HCT116 (cell line): ENCODE measurements around the gene SHISA3. TPM values are rescaled to one million over a fixed set of nuclear protein-coding genes. Genes with fewer than 3 reads are reported as not detected.

ENCODE experiments used
- ATAC-seq: fragments of 200-7000 bp; cut with Tn5 transposase; 2 replicates; pipeline ENCODE4 v1.9.1; 2020; ENCODE audit warnings: mild to moderate bottlenecking, moderate library complexity
- BruUV-seq: library from RNA; stranded (reverse); fragments of 400-500 nt; replicated peaks from 2 replicates; lab custom pipeline; 2021; lab: Mats Ljungman, UMichigan
- CTCF ChIA-PET: fragments of 300-600 bp; sonication (Branson Sonifier 250); formaldehyde crosslinking; loops from one replicate; lab custom pipeline; 2021; ENCODE audit warnings: antibody characterized with exemption; lab: Charles Lee
- POLR2A ChIA-PET: fragments of 300-600, 350-600 bp; sonication (Branson Sonifier 250); formaldehyde crosslinking; loops from one replicate; lab custom pipeline; 2021; ENCODE audit warnings: antibody characterized with exemption; lab: Charles Lee
- RAD21 ChIA-PET, 2 experiments: fragments of 300-600 bp; sonication (Branson Sonifier 250); formaldehyde crosslinking; loops; one replicate each; lab custom pipeline; 2023; ENCODE audit warnings: low total read pairs in 2 of 2; ENCODE audit not compliant: uncharacterized antibody in 2 of 2, unreplicated experiment in 2 of 2, low non-redundant PET in 1 of 2; lab: Charles Lee
- DNase-seq: peaks from one replicate; pipeline ENCODE4 v3.0.0-alpha.2; 2010; ENCODE audit warnings: low read depth, low spot score
- H2AFZ ChIP-seq: fragments of 200-600 bp; shearing (Covaris generic), sonication (generic); 2 replicates; pipeline ENCODE4 v1.6.1; 2017; ENCODE audit warnings: low read depth, mixed run types, mixed read lengths, antibody characterized with exemption, low read length; ENCODE audit not compliant: poor library complexity, severe bottlenecking
- H3K27ac ChIP-seq: 2 replicates; pipeline ENCODE4 v1.5.1; 2012; ENCODE audit warnings: low read depth, low read length
- H3K27me3 ChIP-seq: fragments of 200-600 bp; sonication (generic); 2 replicates; pipeline ENCODE4 v1.6.1; 2016; ENCODE audit warnings: mixed run types, low read length, mixed read lengths; ENCODE audit not compliant: insufficient read depth
- H3K36me3 ChIP-seq, 2 experiments: fragments of 200-500 bp in 1 of 2; fragments of 200-600 bp in 1 of 2; sonication (Bioruptor generic) in 1 of 2; sonication (generic) in 1 of 2; 2 replicates each; pipeline versions ENCODE4 v1.5.1 to v1.6.1; 2014 to 2016; ENCODE audit warnings: low read length in 2 of 2, inconsistent platforms in 1 of 2, mixed read lengths in 1 of 2, mixed run types in 1 of 2; ENCODE audit not compliant: insufficient read depth in 2 of 2, control insufficient read depth in 1 of 2
- H3K4me1 ChIP-seq, 2 experiments: fragments of 200-600 bp in 1 of 2; sonication (generic) in 1 of 2; 2 replicates each; pipeline versions ENCODE4 v1.5.1 to v1.6.1; 2012 to 2017; ENCODE audit warnings: low read length in 2 of 2, inconsistent platforms in 1 of 2, mild to moderate bottlenecking in 1 of 2, mixed read lengths in 1 of 2, mixed run types in 1 of 2, moderate library complexity in 1 of 2; ENCODE audit not compliant: insufficient read depth in 2 of 2, control insufficient read depth in 1 of 2
- H3K4me2 ChIP-seq: fragments of 200-600 bp; sonication (generic); 2 replicates; pipeline ENCODE4 v1.6.1; 2017; ENCODE audit warnings: mixed run types, low read length, mixed read lengths
- H3K4me3 ChIP-seq, 2 experiments: fragments of 200-600 bp in 1 of 2; sonication (generic) in 1 of 2; replicated peaks in 1 of 2; 2 replicates each; pipeline ENCODE4 v1.5.1; 2011 to 2016; ENCODE audit warnings: low read length in 2 of 2, control low read depth in 1 of 2, low read depth in 1 of 2, mild to moderate bottlenecking in 1 of 2, mixed read lengths in 1 of 2, mixed run types in 1 of 2
- H3K79me2 ChIP-seq: fragments of 200-600 bp; sonication (generic); 2 replicates; pipeline ENCODE4 v1.6.1; 2017; ENCODE audit warnings: mild to moderate bottlenecking, mixed run types, low read length, moderate library complexity, mixed read lengths; ENCODE audit not compliant: insufficient read depth
- H3K9ac ChIP-seq: fragments of 200-600 bp; sonication (generic); 2 replicates; pipeline ENCODE4 v1.6.1; 2016; ENCODE audit warnings: low read length, mixed read lengths
- H3K9me2 ChIP-seq: fragments of 200-600 bp; sonication (generic), shearing (Covaris generic); 2 replicates; pipeline ENCODE4 v1.6.1; 2017; ENCODE audit warnings: mixed run types, mild to moderate bottlenecking, moderate library complexity; ENCODE audit not compliant: insufficient read depth
- H3K9me3 ChIP-seq, 2 experiments: fragments of 200-500 bp in 1 of 2; fragments of 200-600 bp in 1 of 2; sonication (Bioruptor generic) in 1 of 2; sonication (generic) in 1 of 2; 2 replicates each; pipeline ENCODE4 v1.6.1; 2014 to 2017; ENCODE audit warnings: low read length in 2 of 2, mixed read lengths in 2 of 2, inconsistent platforms in 1 of 2, low read depth in 1 of 2, mild to moderate bottlenecking in 1 of 2, mixed run types in 1 of 2, moderate library complexity in 1 of 2; ENCODE audit not compliant: control insufficient read depth in 1 of 2, insufficient read depth in 1 of 2
- H4K20me1 ChIP-seq: fragments of 200-600 bp; sonication (generic), shearing (Covaris generic); 2 replicates; pipeline ENCODE4 v1.6.1; 2017; ENCODE audit warnings: mixed run types, mild to moderate bottlenecking, moderate library complexity; ENCODE audit not compliant: insufficient read depth
- RAD21 ChIP-seq: IDR thresholded peaks from 2 replicates; pipeline ENCODE4 v1.6.1; 2012; ENCODE audit warnings: low read depth, mild to moderate bottlenecking
- SIN3A ChIP-seq: IDR thresholded peaks from 2 replicates; pipeline ENCODE4 v1.6.1; 2012; ENCODE audit warnings: low read depth
- ZBTB33 ChIP-seq: IDR thresholded peaks from 2 replicates; pipeline ENCODE4 v1.6.1; 2011; ENCODE audit warnings: mild to moderate bottlenecking, low read length, moderate library complexity; ENCODE audit not compliant: insufficient replicate concordance; ENCODE audit errors: extremely low read depth
- intact Hi-C: fragments of 100-400 bp; cut with micrococcal nuclease; formaldehyde crosslinking; loops from 2 replicates; pipeline ENCODE4 v1.10.0; 2022
- total RNA-seq: library from RNA; stranded (reverse); gene quantifications from one replicate; pipeline ENCODE4 v1.2.1, GENCODE V29; 2021; ENCODE audit not compliant: unreplicated experiment
- TF ChIP-seq, protein P1 (sequence below), 3 experiments: fragments of 200-600 bp in 1 of 3; sonication (generic) in 1 of 3; IDR thresholded peaks in 2 of 3; conservative IDR thresholded peaks in 1 of 3; 2 replicates each; pipeline ENCODE4 v1.5.1; 2012 to 2017; ENCODE audit warnings: low read depth in 2 of 3, low read length in 2 of 3, antibody characterized with exemption in 1 of 3, borderline replicate concordance in 1 of 3, control low read depth in 1 of 3, mild to moderate bottlenecking in 1 of 3, mixed read lengths in 1 of 3, mixed run types in 1 of 3, moderate library complexity in 1 of 3; ENCODE audit not compliant: insufficient read depth in 1 of 3

Gene SHISA3
- total RNA-seq, 1 experiment from 2014 or later, result not detected

- Histone ChIP-seq H3K4me2 (no peak overlapping the region), H3K9me2 (no peaks in the 10 kb centered on the region), H3K4me1 (no peaks in the 10 kb centered on the region), H3K36me3 (no peaks in the 10 kb centered on the region), H3K4me3 (no peak overlapping the region), H4K20me1 (no peaks in the 10 kb centered on the region), H3K79me2 (no peaks in the 10 kb centered on the region), H2AFZ (no peak overlapping the region), H3K9me3 (no peaks in the 10 kb centered on the region), H3K9ac (no peak overlapping the region), H3K27me3 (no peaks in the 10 kb centered on the region), H3K27ac (no peak overlapping the region)
- DNase-seq (no peak), ATAC-seq (peak; percentile 73)
- intact Hi-C loops, result no loop called here
- POLR2A ChIA-PET, result no interaction called here
- BruUV-seq, result no TSS peak
- RAD21 ChIA-PET, result no interaction called here
- CTCF ChIA-PET, result interaction anchor here (2.0 kb wide), 1 partner anchor 119 kb away, joined by 11 read pairs; no protein-coding TSS in a partner anchor
- TF ChIP-seq ZBTB33, result no peak
- peak; percentile 36 for TF ChIP-seq RAD21
- no peak for TF ChIP-seq SIN3A
- TF ChIP-seq, protein P1, sequence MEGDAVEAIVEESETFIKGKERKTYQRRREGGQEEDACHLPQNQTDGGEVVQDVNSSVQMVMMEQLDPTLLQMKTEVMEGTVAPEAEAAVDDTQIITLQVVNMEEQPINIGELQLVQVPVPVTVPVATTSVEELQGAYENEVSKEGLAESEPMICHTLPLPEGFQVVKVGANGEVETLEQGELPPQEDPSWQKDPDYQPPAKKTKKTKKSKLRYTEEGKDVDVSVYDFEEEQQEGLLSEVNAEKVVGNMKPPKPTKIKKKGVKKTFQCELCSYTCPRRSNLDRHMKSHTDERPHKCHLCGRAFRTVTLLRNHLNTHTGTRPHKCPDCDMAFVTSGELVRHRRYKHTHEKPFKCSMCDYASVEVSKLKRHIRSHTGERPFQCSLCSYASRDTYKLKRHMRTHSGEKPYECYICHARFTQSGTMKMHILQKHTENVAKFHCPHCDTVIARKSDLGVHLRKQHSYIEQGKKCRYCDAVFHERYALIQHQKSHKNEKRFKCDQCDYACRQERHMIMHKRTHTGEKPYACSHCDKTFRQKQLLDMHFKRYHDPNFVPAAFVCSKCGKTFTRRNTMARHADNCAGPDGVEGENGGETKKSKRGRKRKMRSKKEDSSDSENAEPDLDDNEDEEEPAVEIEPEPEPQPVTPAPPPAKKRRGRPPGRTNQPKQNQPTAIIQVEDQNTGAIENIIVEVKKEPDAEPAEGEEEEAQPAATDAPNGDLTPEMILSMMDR (IDR thresholded peaks at IDR 0.05 in 2 of 3, conservative IDR thresholded peaks at IDR 0.05 in 1 of 3; ENCODE audit: borderline replicate concordance in 1 of 3, insufficient read depth in 1 of 3, low read depth in 2 of 3, low read length in 2 of 3), result peak in 2 of 3 experiments; percentile 26 to 29; a peak in 2 of 6 replicates
These were observed 3.9 kb downstream of the SHISA3 start for GRCh38 chr4:42401171-42401570.
